GM12878 (cell line): Measurements from ENCODE around the gene CACNA2D2. TPM values are rescaled to one million over a fixed set of nuclear protein-coding genes. Genes with fewer than 3 reads are reported as not detected.

ENCODE experiments used
- ATAC-seq: fragments of 200-7000 bp; cut with Tn5 transposase; 3 replicates; pipeline ENCODE4 v1.9.1; 2020; ENCODE audit warnings: mild to moderate bottlenecking, moderate library complexity
- BruUV-seq: library from RNA; stranded (reverse); fragments of 400-500 nt; replicated peaks from 2 replicates; lab custom pipeline; 2021; lab: Mats Ljungman, UMichigan
- CTCF ChIA-PET: fragments of 300-600 bp; sonication (Branson Sonifier 250); formaldehyde crosslinking; extraction: SDS; loops from one replicate; lab custom pipeline; 2021; ENCODE audit warnings: inconsistent platforms; lab: Yijun Ruan, JAX
- POLR2A ChIA-PET: fragments of 350-600 bp; formaldehyde crosslinking; extraction: SDS; loops from one replicate; lab custom pipeline; 2021; ENCODE audit warnings: inconsistent platforms; lab: Charles Lee
- RAD21 ChIA-PET: fragments of 300-600 bp; sonication (Branson Sonifier 250); formaldehyde crosslinking; loops from one replicate; lab custom pipeline; 2023; ENCODE audit warnings: antibody characterized with exemption; ENCODE audit not compliant: unreplicated experiment; lab: Charles Lee
- SMC1A ChIA-PET: fragments of 300-600 bp; sonication (Branson Sonifier 250); formaldehyde crosslinking; loops from one replicate; lab custom pipeline; 2023; ENCODE audit not compliant: unreplicated experiment, uncharacterized antibody; lab: Charles Lee
- DNase-seq: peaks from one replicate; pipeline ENCODE4 v3.0.0-alpha.2; 2011; ENCODE audit warnings: low read depth, low spot score
- FAIRE-seq: peaks from 3 replicates; lab custom pipeline; 2011; peaks lifted over from hg19 to GRCh38; lab: Jason Lieb, UNC
- H2AFZ ChIP-seq: 2 replicates; pipeline ENCODE4 v1.6.0; 2011; ENCODE audit warnings: low read depth, low read length, control low read depth; ENCODE audit not compliant: control insufficient read depth
- H3K27ac ChIP-seq: 2 replicates; pipeline ENCODE4 v1.5.1; 2011; ENCODE audit warnings: control low read depth; ENCODE audit not compliant: control insufficient read depth, insufficient read depth
- H3K27me3 ChIP-seq, 2 experiments: replicated peaks in 1 of 2; 2 replicates each; pipeline versions ENCODE4 v1.6.0 to v1.6.1; 2011; ENCODE audit warnings: low read length in 1 of 2; ENCODE audit not compliant: control insufficient read depth in 2 of 2, insufficient read depth in 2 of 2
- H3K36me3 ChIP-seq, 2 experiments: 2 replicates each; pipeline ENCODE4 v1.5.1; 2011; ENCODE audit warnings: low read length in 1 of 2; ENCODE audit not compliant: control insufficient read depth in 2 of 2, insufficient read depth in 2 of 2
- H3K4me1 ChIP-seq: 2 replicates; pipeline ENCODE4 v1.6.1; 2011; ENCODE audit warnings: mild to moderate bottlenecking, low read length, moderate library complexity, mixed read lengths; ENCODE audit not compliant: control insufficient read depth, insufficient read depth
- H3K4me2 ChIP-seq: 2 replicates; pipeline ENCODE4 v1.6.0; 2011; ENCODE audit warnings: control low read depth; ENCODE audit not compliant: control insufficient read depth, insufficient read depth
- H3K4me3 ChIP-seq: fragments of 200-600 bp; sonication (generic); 2 replicates; pipeline ENCODE4 v1.5.1; 2016
- H3K79me2 ChIP-seq: 2 replicates; pipeline ENCODE4 v1.6.0; 2011; ENCODE audit warnings: low read length; ENCODE audit not compliant: control insufficient read depth, insufficient read depth
- H3K9ac ChIP-seq: 2 replicates; pipeline ENCODE4 v1.8.0; 2011; ENCODE audit warnings: low read length, control low read depth, mixed read lengths; ENCODE audit not compliant: control insufficient read depth, insufficient read depth
- H3K9me3 ChIP-seq: replicated peaks from 3 replicates; pipeline ENCODE4 v1.5.1; 2011; ENCODE audit warnings: mild to moderate bottlenecking, low read length; ENCODE audit not compliant: control insufficient read depth, insufficient read depth
- H4K20me1 ChIP-seq: 2 replicates; pipeline ENCODE4 v1.6.0; 2011; ENCODE audit not compliant: control insufficient read depth, insufficient read depth
- CREB1 ChIP-seq: IDR thresholded peaks from 2 replicates; pipeline ENCODE4 v1.6.1; 2012; ENCODE audit warnings: low read depth, mild to moderate bottlenecking, inconsistent platforms
- CTCF ChIP-seq, 3 experiments: IDR thresholded peaks in 2 of 3; conservative IDR thresholded peaks in 1 of 3; 2 replicates each; pipeline ENCODE4 v1.5.1; 2011; ENCODE audit warnings: low read depth in 3 of 3, low read length in 3 of 3, mild to moderate bottlenecking in 3 of 3, control low read depth in 2 of 3, moderate library complexity in 2 of 3, inconsistent platforms in 1 of 3, mixed read lengths in 1 of 3; ENCODE audit not compliant: control insufficient read depth in 2 of 3, insufficient read depth in 1 of 3; ENCODE audit errors: extremely low read depth in 1 of 3
- EP300 ChIP-seq, 2 experiments: fragments of 150-350 bp in 1 of 2; IDR thresholded peaks; 2 replicates each; pipeline ENCODE4 v1.6.1; 2011 to 2012; ENCODE audit warnings: low read depth in 2 of 2, low read length in 2 of 2, borderline replicate concordance in 1 of 2, improper control_type of control experiment in 1 of 2, inconsistent platforms in 1 of 2; ENCODE audit not compliant: control insufficient read depth in 1 of 2
- EZH2 ChIP-seq: IDR thresholded peaks from 2 replicates; pipeline ENCODE4 v1.6.1; 2012; ENCODE audit warnings: low read depth, mild to moderate bottlenecking, control low read depth, inconsistent platforms, low read length, borderline replicate concordance; ENCODE audit not compliant: control insufficient read depth
- HSF1 ChIP-seq: fragments of 150-350 bp; IDR thresholded peaks from 2 replicates; pipeline ENCODE4 v1.6.1; 2014; ENCODE audit warnings: mild to moderate bottlenecking, low read depth, low read length
- NFYB ChIP-seq: IDR thresholded peaks from 2 replicates; pipeline ENCODE4 v1.6.1; 2011; ENCODE audit warnings: low read depth, mild to moderate bottlenecking, low read length, improper control_type of control experiment, moderate library complexity; ENCODE audit not compliant: insufficient read depth
- RAD21 ChIP-seq: IDR thresholded peaks from 2 replicates; pipeline ENCODE4 v1.6.1; 2011; ENCODE audit warnings: mild to moderate bottlenecking, low read depth, low read length, moderate library complexity; ENCODE audit not compliant: insufficient read depth
- RCOR1 ChIP-seq: conservative IDR thresholded peaks from 2 replicates; pipeline ENCODE4 v1.6.1; 2012; ENCODE audit warnings: low read depth, low read length, improper control_type of control experiment
- SMC3 ChIP-seq: IDR thresholded peaks from 2 replicates; pipeline ENCODE4 v1.6.1; 2011; ENCODE audit warnings: low read length, improper control_type of control experiment, borderline replicate concordance
- SRF ChIP-seq, 2 experiments: IDR thresholded peaks; 2 replicates each; pipeline ENCODE4 v1.6.1; 2011; ENCODE audit warnings: low read depth in 2 of 2, low read length in 2 of 2, mild to moderate bottlenecking in 1 of 2, moderate library complexity in 1 of 2
- TARDBP ChIP-seq: IDR thresholded peaks from 2 replicates; pipeline ENCODE4 v1.6.1; 2016; ENCODE audit warnings: borderline replicate concordance
- TBL1XR1 ChIP-seq: IDR thresholded peaks from 2 replicates; pipeline ENCODE4 v1.6.1; 2012; ENCODE audit warnings: low read depth, low read length, improper control_type of control experiment
- WRNIP1 ChIP-seq: IDR thresholded peaks from 2 replicates; pipeline ENCODE4 v1.6.1; 2011; ENCODE audit warnings: low read depth, low read length, improper control_type of control experiment, borderline replicate concordance
- ZBTB40 ChIP-seq: fragments of 450-650 bp; IDR thresholded peaks from 2 replicates; pipeline ENCODE4 v1.6.1; 2016; ENCODE audit warnings: mild to moderate bottlenecking, moderate library complexity, borderline replicate concordance
- WGBS: methylation state at CpG from one replicate; pipeline ENCODE4 v1.1.6; 2016; ENCODE audit warnings: low lambda C conversion rate; ENCODE audit not compliant: insufficient replicate concordance, insufficient coverage; ENCODE audit errors: missing lambda C conversion rate; 5-methylcytosine and 5-hydroxymethylcytosine counted together
- in situ Hi-C: fragments of 300-500 bp; cut with MboI; formaldehyde crosslinking; loops from 9 replicates; pipeline ENCODE4 v1.14.3; 2018; ENCODE audit warnings: mixed read lengths
- intact Hi-C: fragments of 100-400 bp; cut with micrococcal nuclease; formaldehyde crosslinking; loops from one replicate; pipeline ENCODE4 v1.14.2; 2022; ENCODE audit not compliant: unreplicated experiment
- polyA plus RNA-seq, 11 experiments: library from polyadenylated mRNA; depleted of rRNA in 4 of 11; unstranded in 6 of 11; stranded (reverse) in 5 of 11; fragments of >200 nt; fragmentation: Nextera tagmentation in 4 of 11; fragmentation: Illumina TruSeq in 1 of 11; extraction: Ambion mirVana in 4 of 11; extraction: Trizol in 1 of 11; gene quantifications; 1 replicate in 1 of 11; 2 replicates in 10 of 11; pipeline versions ENCODE4 v1.2.1 to v1.2.3, GENCODE V29; 2011 to 2016; ENCODE audit warnings: inconsistent platforms in 2 of 11, missing spikeins in 2 of 11, low read depth in 1 of 11
- total RNA-seq, 4 experiments: library from RNA; depleted of rRNA in 3 of 4; stranded (reverse); fragments of >200 nt in 3 of 4; fragmentation: Illumina TruSeq in 1 of 4; extraction: Trizol in 1 of 4; gene quantifications; 2 replicates each; pipeline versions ENCODE4 v1.2.1 to v1.2.3, GENCODE V29; 2013 to 2021

The CACNA2D2 gene
- total and polyA plus RNA-seq, 10 of the 15 experiments (the other 5 are each of a cell fraction or from before 2014, with no cell fraction given): 0.03 to 0.07 TPM; not detected in 8

DNA sequence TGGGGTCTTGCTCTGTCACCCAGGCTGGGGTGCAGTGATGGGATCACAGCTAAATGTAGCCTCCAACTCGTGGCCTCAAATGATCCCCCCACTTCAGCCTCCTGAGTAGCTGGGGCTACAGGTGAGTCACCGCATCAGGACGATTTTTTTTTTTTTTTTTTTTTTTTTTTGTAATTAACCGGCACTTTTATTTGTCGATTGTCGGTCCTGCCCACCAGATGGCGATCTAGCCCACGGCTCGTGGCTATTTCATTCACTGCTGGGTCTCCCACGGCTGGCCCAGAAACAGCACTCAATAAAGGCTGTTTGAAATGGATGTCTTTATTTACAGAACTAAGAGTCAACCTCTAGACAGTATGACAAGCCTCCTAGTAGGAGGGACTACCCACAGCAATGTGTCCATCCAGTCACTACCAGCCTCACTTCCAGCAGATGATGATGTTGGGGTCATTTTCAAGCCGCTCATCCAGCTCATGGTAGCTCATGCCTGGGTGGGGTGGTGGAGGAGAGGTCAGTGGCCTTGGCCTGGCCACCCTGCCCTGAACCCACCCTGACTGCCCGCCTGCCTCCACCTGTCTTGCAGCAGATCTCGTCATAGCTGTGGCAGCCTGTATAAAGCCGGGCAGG is 156.1 kb downstream of the CACNA2D2 start:
- peaks cover 26% of the 10 kb centered on the region for H3K4me1 ChIP-seq
- no peaks in the 10 kb centered on the region for H3K27me3 ChIP-seq
- DNase-seq: no peak
- H3K9me3 ChIP-seq: no peaks in the 10 kb centered on the region
- in situ Hi-C loops (loop anchor here (5.0 kb wide), 1 partner anchor 200 kb away; no protein-coding TSS in a partner anchor), intact Hi-C loops (loop anchor here (2.0 kb wide), 2 partner anchors 196 to 268 kb away; no protein-coding TSS in a partner anchor)
- peaks cover 20% of the 10 kb centered on the region for H3K79me2 ChIP-seq
- H2AFZ ChIP-seq: no peak overlapping the region
- POLR2A ChIA-PET: interaction anchor here (1.0 to 4.3 kb wide), 2 partner anchors 8 to 10 kb away, joined by 5 to 84 read pairs; partner anchors contain the start of gene RASSF1
- SMC1A ChIA-PET: interaction anchor here (1.4 to 3.0 kb wide), 4 partner anchors 10 to 197 kb away, joined by 3 to 16 read pairs (median 6); no protein-coding TSS in a partner anchor
- peaks cover 0 to 5% of the 10 kb centered on the region in 2 experiments; a peak in 1 of 4 replicates for H3K36me3 ChIP-seq
- no TSS peak for BruUV-seq
- H3K9ac ChIP-seq: no peak overlapping the region
- CTCF ChIA-PET: interaction anchor here (1.0 to 5.4 kb wide), 10 partner anchors 9 to 266 kb away, joined by 3 to 65 read pairs (median 4); partner anchors contain the start of gene RASSF1
- H3K4me2 ChIP-seq: no peak overlapping the region
- FAIRE-seq: no peak
- RAD21 ChIA-PET: interaction anchor here (0.7 to 2.4 kb wide), 4 partner anchors 19 to 194 kb away, joined by 3 to 13 read pairs (median 3); partner anchors contain the start of gene TUSC2
- no peak overlapping the region for H3K27ac ChIP-seq
- H4K20me1 ChIP-seq: no peaks in the 10 kb centered on the region
- ATAC-seq: peak; percentile 3; the same call in 2 of the 3 replicates
- whole genome bisulfite sequencing: 32% methylated on average over 10 of the region's 14 CpGs
- no peak overlapping the region for H3K4me3 ChIP-seq
- TF ChIP-seq RAD21 (peak; percentile 71), SMC3 (peak; percentile 44; the same call in 1 of the 2 replicates), EZH2 (no peak), TARDBP (no peak), RCOR1 (no peak), TBL1XR1 (no peak), ZBTB40 (peak; percentile 67), CTCF (IDR thresholded peaks at IDR 0.05 in 2 of 3, conservative IDR thresholded peaks at IDR 0.05 in 1 of 3; ENCODE audit: control insufficient read depth in 2 of 3, extremely low read depth in 1 of 3, insufficient read depth in 1 of 3, low read depth in 3 of 3, low read length in 3 of 3) (peak; percentile 57 to 69 (median 61)), SRF (IDR thresholded peaks at IDR 0.05; ENCODE audit: low read depth in 2 of 2, low read length in 2 of 2) (no peak), NFYB (no peak), CREB1 (no peak), EP300 (IDR thresholded peaks at IDR 0.05; ENCODE audit: borderline replicate concordance in 1 of 2, control insufficient read depth in 1 of 2, low read depth in 2 of 2, low read length in 2 of 2) (no peak), WRNIP1 (no peak), HSF1 (no peak)
